Neutrophil (primary cell): ENCODE data around the gene SDHA.

ENCODE experiments used
- H3K27ac ChIP-seq: fragments of 200-600 bp; sonication (generic); 2 replicates; pipeline ENCODE4 v1.5.1; 2016; ENCODE audit warnings: mild to moderate bottlenecking, moderate library complexity
- H3K27me3 ChIP-seq: fragments of 200-600 bp; sonication (generic); 2 replicates; pipeline ENCODE4 v1.6.0; 2016; ENCODE audit warnings: mild to moderate bottlenecking
- H3K36me3 ChIP-seq: fragments of 200-600 bp; sonication (generic); 2 replicates; pipeline ENCODE4 v1.5.1; 2017
- H3K4me1 ChIP-seq, 2 experiments: fragments of 200-600 bp in 1 of 2; sonication (generic) in 1 of 2; 1 replicate in 1 of 2; 2 replicates in 1 of 2; pipeline versions ENCODE4 v1.5.1 to v1.6.1; 2013 to 2016; ENCODE audit warnings: low read depth in 1 of 2, low read length in 1 of 2, mild to moderate bottlenecking in 1 of 2, moderate library complexity in 1 of 2; ENCODE audit not compliant: control insufficient read depth in 1 of 2, insufficient read depth in 1 of 2
- H3K4me3 ChIP-seq, 2 experiments: fragments of 200-600 bp in 1 of 2; sonication (generic) in 1 of 2; 1 replicate in 1 of 2; 2 replicates in 1 of 2; pipeline ENCODE4 v1.5.1; 2013 to 2016; ENCODE audit warnings: low read depth in 1 of 2, low read length in 1 of 2, mild to moderate bottlenecking in 1 of 2, moderate library complexity in 1 of 2
- H3K9me3 ChIP-seq: fragments of 200-600 bp; sonication (generic); 2 replicates; pipeline ENCODE4 v1.5.1; 2016
- CTCF ChIP-seq: fragments of 200-600 bp; sonication (generic); IDR thresholded peaks from 2 replicates; pipeline ENCODE4 v1.5.1; 2016; ENCODE audit warnings: antibody characterized with exemption

Gene SDHA

GRCh38 chr5:187042-187431, 31.1 kb upstream of the SDHA start:
- Histone ChIP-seq H3K27me3 (peaks cover 43% of the 10 kb centered on the region), H3K36me3 (no peaks in the 10 kb centered on the region), H3K4me3 (no peak overlapping the region), H3K4me1 (peaks cover 0 to 6% of the 10 kb centered on the region in 2 experiments), H3K27ac (no peak overlapping the region), H3K9me3 (no peaks in the 10 kb centered on the region)
- no peak for TF ChIP-seq CTCF

- Histone ChIP-seq H3K27ac (no peak overlapping the region), H3K4me3 (no peak overlapping the region), H3K9me3 (no peaks in the 10 kb centered on the region), H3K27me3 (peaks cover 51% of the 10 kb centered on the region), H3K4me1 (peaks cover 0 to 6% of the 10 kb centered on the region in 2 experiments), H3K36me3 (no peaks in the 10 kb centered on the region)
- no peak for TF ChIP-seq CTCF
Observed at GRCh38 chr5:187617-188451, 30.3 kb upstream of the SDHA start.

GRCh38 chr5:188488-189481, 29.3 kb upstream of the SDHA start:
- Histone ChIP-seq H3K4me1 (peaks cover 0 to 6% of the 10 kb centered on the region in 2 experiments), H3K9me3 (no peaks in the 10 kb centered on the region), H3K36me3 (no peaks in the 10 kb centered on the region), H3K27me3 (peaks cover 56% of the 10 kb centered on the region), H3K4me3 (no peak overlapping the region), H3K27ac (no peak overlapping the region)
- TF ChIP-seq CTCF, result peak; percentile 71

GRCh38 chr5:189486-189885, 28.6 kb upstream of the SDHA start:
- peaks cover 0 to 6% of the 10 kb centered on the region in 2 experiments for H3K4me1 ChIP-seq
- H3K9me3 ChIP-seq, result no peaks in the 10 kb centered on the region
- no peak overlapping the region for H3K27ac ChIP-seq
- no peak overlapping the region for H3K4me3 ChIP-seq
- peaks cover 56% of the 10 kb centered on the region for H3K27me3 ChIP-seq
- TF ChIP-seq CTCF, result no peak
- no peaks in the 10 kb centered on the region for H3K36me3 ChIP-seq

- Histone ChIP-seq H3K9me3 (no peaks in the 10 kb centered on the region), H3K4me3 (no peak overlapping the region), H3K27me3 (peaks cover 56% of the 10 kb centered on the region), H3K4me1 (peaks cover 0 to 6% of the 10 kb centered on the region in 2 experiments), H3K27ac (no peak overlapping the region), H3K36me3 (no peaks in the 10 kb centered on the region)
- no peak for TF ChIP-seq CTCF
Observed at GRCh38 chr5:189976-190365, 28.1 kb upstream of the SDHA start.
